ENCODE data around the gene MYBPC2.

- TF ChIP-seq NRF1 (IDR thresholded peaks at IDR 0.05; ENCODE audit: low read depth, low read length) = no peak
- TF ChIP-seq, protein P1, sequence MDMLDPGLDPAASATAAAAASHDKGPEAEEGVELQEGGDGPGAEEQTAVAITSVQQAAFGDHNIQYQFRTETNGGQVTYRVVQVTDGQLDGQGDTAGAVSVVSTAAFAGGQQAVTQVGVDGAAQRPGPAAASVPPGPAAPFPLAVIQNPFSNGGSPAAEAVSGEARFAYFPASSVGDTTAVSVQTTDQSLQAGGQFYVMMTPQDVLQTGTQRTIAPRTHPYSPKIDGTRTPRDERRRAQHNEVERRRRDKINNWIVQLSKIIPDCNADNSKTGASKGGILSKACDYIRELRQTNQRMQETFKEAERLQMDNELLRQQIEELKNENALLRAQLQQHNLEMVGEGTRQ (IDR thresholded peaks at IDR 0.05; ENCODE audit: borderline replicate concordance, low read depth, low read length) = no peak
- TF ChIP-seq, protein P2, sequence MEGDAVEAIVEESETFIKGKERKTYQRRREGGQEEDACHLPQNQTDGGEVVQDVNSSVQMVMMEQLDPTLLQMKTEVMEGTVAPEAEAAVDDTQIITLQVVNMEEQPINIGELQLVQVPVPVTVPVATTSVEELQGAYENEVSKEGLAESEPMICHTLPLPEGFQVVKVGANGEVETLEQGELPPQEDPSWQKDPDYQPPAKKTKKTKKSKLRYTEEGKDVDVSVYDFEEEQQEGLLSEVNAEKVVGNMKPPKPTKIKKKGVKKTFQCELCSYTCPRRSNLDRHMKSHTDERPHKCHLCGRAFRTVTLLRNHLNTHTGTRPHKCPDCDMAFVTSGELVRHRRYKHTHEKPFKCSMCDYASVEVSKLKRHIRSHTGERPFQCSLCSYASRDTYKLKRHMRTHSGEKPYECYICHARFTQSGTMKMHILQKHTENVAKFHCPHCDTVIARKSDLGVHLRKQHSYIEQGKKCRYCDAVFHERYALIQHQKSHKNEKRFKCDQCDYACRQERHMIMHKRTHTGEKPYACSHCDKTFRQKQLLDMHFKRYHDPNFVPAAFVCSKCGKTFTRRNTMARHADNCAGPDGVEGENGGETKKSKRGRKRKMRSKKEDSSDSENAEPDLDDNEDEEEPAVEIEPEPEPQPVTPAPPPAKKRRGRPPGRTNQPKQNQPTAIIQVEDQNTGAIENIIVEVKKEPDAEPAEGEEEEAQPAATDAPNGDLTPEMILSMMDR (IDR thresholded peaks at IDR 0.05) = no peak
These were observed 59.8 kb downstream of the MYBPC2 start for GRCh38 chr19:50492303-50493052.

Data from SK-N-SH (cell line).